NCI-H2196 treated with DMSO at 0.1 percent for 48 hours (cell line): ENCODE measurements around the gene PLB1.

Source experiments
- DNase-seq: peaks from one replicate; lab custom pipeline; 2025; ENCODE audit not compliant: unreplicated experiment; lab: John Stamatoyannopoulos, UW

The PLB1 gene

GRCh38 chr2:28495551-28496250 is at the start of gene PLB1:
TSS of gene PLB1 (plus strand) at chr2:28496060. CDS start at chr2:28496115, 55 bp downstream.
- DNase-seq: no peak

GRCh38 chr2:28446531-28446930 is 49.3 kb upstream of the PLB1 start:
- DNase-seq: no peak

GRCh38 chr2:28447086-28447485 is 48.8 kb upstream of the PLB1 start:
- no peak for DNase-seq

- no peak for DNase-seq
Observed at GRCh38 chr2:28447943-28448792, 47.7 kb upstream of the PLB1 start.

GRCh38 chr2:28448793-28449100 is 47.1 kb upstream of the PLB1 start:
- DNase-seq: no peak

- no peak for DNase-seq
Observed at GRCh38 chr2:28449126-28449487, 46.8 kb upstream of the PLB1 start.

- DNase-seq: no peak
Observed at GRCh38 chr2:28449488-28450395, 46.1 kb upstream of the PLB1 start.

- DNase-seq: no peak
Observed at GRCh38 chr2:28450901-28451565, 44.8 kb upstream of the PLB1 start.

- no peak for DNase-seq
Observed at GRCh38 chr2:28451793-28452533, 43.9 kb upstream of the PLB1 start.

- peak; percentile 14 for DNase-seq
Observed at GRCh38 chr2:28452534-28453081, 43.3 kb upstream of the PLB1 start.

- no peak for DNase-seq
Observed at GRCh38 chr2:28453396-28453795, 42.5 kb upstream of the PLB1 start.

GRCh38 chr2:28454016-28454930 is 41.6 kb upstream of the PLB1 start:
- no peak for DNase-seq

- DNase-seq: no peak
Observed at GRCh38 chr2:28457237-28457636, 38.6 kb upstream of the PLB1 start.

- no peak for DNase-seq
Observed at GRCh38 chr2:28461056-28461455, 34.8 kb upstream of the PLB1 start.

GRCh38 chr2:28462122-28462521 is 33.7 kb upstream of the PLB1 start:
- no peak for DNase-seq

- no peak for DNase-seq
Observed at GRCh38 chr2:28463211-28463816, 32.5 kb upstream of the PLB1 start.

- no peak for DNase-seq
Observed at GRCh38 chr2:28463893-28464292, 32.0 kb upstream of the PLB1 start.

GRCh38 chr2:28465148-28465885 is 30.5 kb upstream of the PLB1 start:
- no peak for DNase-seq
